PFSK-1 (cell line): ENCODE data around the gene OR2B6.

Experiments
- POLR2AphosphoS5 ChIP-seq: IDR thresholded peaks from 2 replicates; pipeline ENCODE4 v1.6.1; 2012; ENCODE audit warnings: low read depth, mild to moderate bottlenecking, control low read depth, low read length, moderate library complexity
- SIN3A ChIP-seq: IDR thresholded peaks from 2 replicates; pipeline ENCODE4 v1.6.1; 2012; ENCODE audit warnings: mild to moderate bottlenecking, low read length, moderate library complexity, borderline replicate concordance; ENCODE audit not compliant: insufficient read depth
- TAF1 ChIP-seq: IDR thresholded peaks from 2 replicates; pipeline ENCODE4 v1.6.1; 2012; ENCODE audit warnings: low read length, control low read depth, borderline replicate concordance; ENCODE audit not compliant: insufficient read depth
- TF ChIP-seq, protein P1 (sequence below), 2 experiments: IDR thresholded peaks; 2 replicates each; pipeline versions ENCODE4 v1.6.1 to v1.8.0; 2011 to 2012; ENCODE audit warnings: low read depth in 2 of 2, low read length in 2 of 2, control low read depth in 1 of 2, inconsistent platforms in 1 of 2, mild to moderate bottlenecking in 1 of 2, moderate library complexity in 1 of 2; ENCODE audit not compliant: insufficient read depth in 1 of 2

DNA sequence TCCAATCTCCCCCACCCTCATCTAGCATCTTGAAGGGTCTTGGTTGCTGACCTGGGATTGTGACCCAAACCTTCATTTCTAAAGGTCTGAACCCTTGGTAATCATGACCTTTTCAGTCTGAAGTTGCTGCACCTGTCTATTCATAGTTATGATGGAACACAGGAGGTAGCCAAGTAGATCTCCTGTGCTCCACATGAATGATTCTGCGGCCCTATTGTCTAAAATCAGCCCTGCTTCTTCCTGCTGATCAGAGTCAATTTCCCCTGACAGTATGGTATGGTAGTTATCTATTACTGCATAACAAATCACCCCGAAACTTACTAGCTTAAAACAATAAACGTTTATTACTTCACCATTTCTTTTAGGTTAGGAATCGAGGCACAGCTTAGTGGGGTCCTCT, 9.0 kb downstream of the OR2B6 start:
- TF ChIP-seq, protein P1, sequence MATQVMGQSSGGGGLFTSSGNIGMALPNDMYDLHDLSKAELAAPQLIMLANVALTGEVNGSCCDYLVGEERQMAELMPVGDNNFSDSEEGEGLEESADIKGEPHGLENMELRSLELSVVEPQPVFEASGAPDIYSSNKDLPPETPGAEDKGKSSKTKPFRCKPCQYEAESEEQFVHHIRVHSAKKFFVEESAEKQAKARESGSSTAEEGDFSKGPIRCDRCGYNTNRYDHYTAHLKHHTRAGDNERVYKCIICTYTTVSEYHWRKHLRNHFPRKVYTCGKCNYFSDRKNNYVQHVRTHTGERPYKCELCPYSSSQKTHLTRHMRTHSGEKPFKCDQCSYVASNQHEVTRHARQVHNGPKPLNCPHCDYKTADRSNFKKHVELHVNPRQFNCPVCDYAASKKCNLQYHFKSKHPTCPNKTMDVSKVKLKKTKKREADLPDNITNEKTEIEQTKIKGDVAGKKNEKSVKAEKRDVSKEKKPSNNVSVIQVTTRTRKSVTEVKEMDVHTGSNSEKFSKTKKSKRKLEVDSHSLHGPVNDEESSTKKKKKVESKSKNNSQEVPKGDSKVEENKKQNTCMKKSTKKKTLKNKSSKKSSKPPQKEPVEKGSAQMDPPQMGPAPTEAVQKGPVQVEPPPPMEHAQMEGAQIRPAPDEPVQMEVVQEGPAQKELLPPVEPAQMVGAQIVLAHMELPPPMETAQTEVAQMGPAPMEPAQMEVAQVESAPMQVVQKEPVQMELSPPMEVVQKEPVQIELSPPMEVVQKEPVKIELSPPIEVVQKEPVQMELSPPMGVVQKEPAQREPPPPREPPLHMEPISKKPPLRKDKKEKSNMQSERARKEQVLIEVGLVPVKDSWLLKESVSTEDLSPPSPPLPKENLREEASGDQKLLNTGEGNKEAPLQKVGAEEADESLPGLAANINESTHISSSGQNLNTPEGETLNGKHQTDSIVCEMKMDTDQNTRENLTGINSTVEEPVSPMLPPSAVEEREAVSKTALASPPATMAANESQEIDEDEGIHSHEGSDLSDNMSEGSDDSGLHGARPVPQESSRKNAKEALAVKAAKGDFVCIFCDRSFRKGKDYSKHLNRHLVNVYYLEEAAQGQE (IDR thresholded peaks at IDR 0.05; ENCODE audit: insufficient read depth in 1 of 2, low read depth in 2 of 2, low read length in 2 of 2), result no peak
- TF ChIP-seq POLR2AphosphoS5, result no peak
- TF ChIP-seq TAF1, result no peak
- no peak for TF ChIP-seq SIN3A
